Suprapubic skin (tissue), 4 donors: ENCODE results near the gene SIGLEC8.

Source experiments
- POLR2A ChIP-seq, 2 donors: fragments of 450-650 bp; IDR thresholded peaks; one replicate each; pipeline ENCODE4 v1.6.1; 2017; ENCODE audit warnings: antibody characterized with exemption in 2 of 2, mild to moderate bottlenecking in 2 of 2, moderate library complexity in 2 of 2
- POLR2AphosphoS5 ChIP-seq, 3 donors: sonication (generic); formaldehyde crosslinking; IDR thresholded peaks; one replicate each; pipeline ENCODE4 v1.6.1; 2017; ENCODE audit warnings: antibody characterized with exemption in 3 of 3
- TF ChIP-seq, protein P1 (sequence below), 2 donors: fragments of 200-600 bp in 1 of 2; fragments of 450-650 bp in 1 of 2; sonication (generic) in 1 of 2; IDR thresholded peaks; one replicate each; pipeline ENCODE4 v1.5.1; 2016 to 2019; ENCODE audit warnings: antibody characterized with exemption in 2 of 2, mild to moderate bottlenecking in 1 of 2, moderate library complexity in 1 of 2

DNA sequence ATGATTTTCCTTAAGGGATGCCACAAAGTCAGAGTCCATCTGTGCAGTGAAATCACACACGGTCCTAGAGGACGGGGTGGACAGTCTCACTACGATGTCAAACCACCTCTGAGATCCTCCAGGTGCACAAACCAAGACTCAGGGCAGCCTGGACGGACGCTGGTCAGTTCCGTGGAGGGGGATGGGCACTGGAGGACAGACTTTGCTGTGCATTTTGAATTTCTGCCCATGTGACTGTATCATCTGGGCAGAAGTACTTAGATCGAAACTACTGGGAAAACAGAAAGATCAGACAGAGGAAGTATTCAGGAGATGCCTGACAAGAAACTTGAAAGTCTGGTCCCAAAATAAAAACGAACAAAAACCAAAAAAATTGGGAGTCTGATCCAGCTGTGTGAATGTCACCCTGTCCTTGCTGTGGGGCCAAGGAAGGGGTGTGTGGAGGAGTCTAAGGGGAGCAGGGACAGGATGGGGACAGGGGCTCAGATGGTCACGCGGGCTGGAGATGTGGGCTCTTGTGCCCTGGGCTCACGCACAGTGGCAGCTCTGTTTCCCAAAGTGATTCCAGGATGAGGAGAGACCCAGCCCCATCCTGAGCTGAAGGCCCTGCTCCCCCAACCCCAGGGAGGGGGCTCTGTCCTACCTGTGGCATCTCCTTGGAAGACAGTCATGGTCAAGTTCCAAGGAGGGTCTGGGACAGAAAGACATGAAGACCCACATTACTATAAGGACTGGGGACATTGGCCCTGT, 1.5 kb downstream of the SIGLEC8 start:
- TF ChIP-seq, protein P1, sequence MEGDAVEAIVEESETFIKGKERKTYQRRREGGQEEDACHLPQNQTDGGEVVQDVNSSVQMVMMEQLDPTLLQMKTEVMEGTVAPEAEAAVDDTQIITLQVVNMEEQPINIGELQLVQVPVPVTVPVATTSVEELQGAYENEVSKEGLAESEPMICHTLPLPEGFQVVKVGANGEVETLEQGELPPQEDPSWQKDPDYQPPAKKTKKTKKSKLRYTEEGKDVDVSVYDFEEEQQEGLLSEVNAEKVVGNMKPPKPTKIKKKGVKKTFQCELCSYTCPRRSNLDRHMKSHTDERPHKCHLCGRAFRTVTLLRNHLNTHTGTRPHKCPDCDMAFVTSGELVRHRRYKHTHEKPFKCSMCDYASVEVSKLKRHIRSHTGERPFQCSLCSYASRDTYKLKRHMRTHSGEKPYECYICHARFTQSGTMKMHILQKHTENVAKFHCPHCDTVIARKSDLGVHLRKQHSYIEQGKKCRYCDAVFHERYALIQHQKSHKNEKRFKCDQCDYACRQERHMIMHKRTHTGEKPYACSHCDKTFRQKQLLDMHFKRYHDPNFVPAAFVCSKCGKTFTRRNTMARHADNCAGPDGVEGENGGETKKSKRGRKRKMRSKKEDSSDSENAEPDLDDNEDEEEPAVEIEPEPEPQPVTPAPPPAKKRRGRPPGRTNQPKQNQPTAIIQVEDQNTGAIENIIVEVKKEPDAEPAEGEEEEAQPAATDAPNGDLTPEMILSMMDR (IDR thresholded peaks at IDR 0.05), result no peak
- TF ChIP-seq POLR2AphosphoS5 (IDR thresholded peaks at IDR 0.05) (no peak), POLR2A (IDR thresholded peaks at IDR 0.05) (no peak)
